Suppressor macrophage (primary cell): ENCODE results near the gene FOXP1.
"Not testable (repeated sequence)": the region's sequence is repeated elsewhere in the genome, so short reads cannot be mapped to it uniquely, and the experiment has no call there.

Experiments used
- DNase-seq, 4 experiments: peaks; one replicate each; pipeline ENCODE4 v3.0.0-alpha.2; 2020 to 2022

FOXP1 gene

GRCh38 chr3:71528816-71529215 is 54.7 kb downstream of the FOXP1 start:
- DNase-seq: no peak

- not testable (repeated sequence) for DNase-seq
Observed at GRCh38 chr3:71526448-71526847, 57.1 kb downstream of the FOXP1 start.

GRCh38 chr3:71525391-71525790 is 58.1 kb downstream of the FOXP1 start:
- peak in 3 of 4 experiments; percentile 24 to 45 (median 40) for DNase-seq

GRCh38 chr3:71524672-71525071 is 58.9 kb downstream of the FOXP1 start:
- no peak for DNase-seq

- DNase-seq: no peak
Observed at GRCh38 chr3:71523628-71524027, 59.9 kb downstream of the FOXP1 start.

- DNase-seq: no peak
Observed at GRCh38 chr3:71521940-71522876, 61.3 kb downstream of the FOXP1 start.

GRCh38 chr3:71521021-71521352 is 62.5 kb downstream of the FOXP1 start:
- DNase-seq: no peak

- no peak for DNase-seq
Observed at GRCh38 chr3:71520161-71521020, 63.1 kb downstream of the FOXP1 start.

- DNase-seq: no peak
Observed at GRCh38 chr3:71518089-71518488, 65.4 kb downstream of the FOXP1 start.

GRCh38 chr3:71517271-71517791 is 66.2 kb downstream of the FOXP1 start:
- DNase-seq: no peak

GRCh38 chr3:71515636-71516365 is 67.7 kb downstream of the FOXP1 start:
- peak; percentile 23 to 73 (median 46) for DNase-seq

GRCh38 chr3:71514621-71515020 is 68.9 kb downstream of the FOXP1 start:
- no peak for DNase-seq

GRCh38 chr3:71513515-71513914 is 70.0 kb downstream of the FOXP1 start:
- DNase-seq: no peak

GRCh38 chr3:71513081-71513480 is 70.4 kb downstream of the FOXP1 start:
- no peak for DNase-seq

- peak in 1 of 4 experiments; percentile 22 for DNase-seq
Observed at GRCh38 chr3:71512544-71512943, 71.0 kb downstream of the FOXP1 start.

- DNase-seq: no peak
Observed at GRCh38 chr3:71512000-71512399, 71.5 kb downstream of the FOXP1 start.

- DNase-seq: no peak
Observed at GRCh38 chr3:71511446-71511845, 72.1 kb downstream of the FOXP1 start.

- peak; percentile 30 to 49 (median 37) for DNase-seq
Observed at GRCh38 chr3:71511037-71511436, 72.5 kb downstream of the FOXP1 start.

GRCh38 chr3:71510510-71510909 is 73.0 kb downstream of the FOXP1 start:
- no peak for DNase-seq

GRCh38 chr3:71509066-71509465 is 74.5 kb downstream of the FOXP1 start:
- no peak for DNase-seq

- DNase-seq: no peak
Observed at GRCh38 chr3:71505767-71506350, 77.7 kb downstream of the FOXP1 start.
